Upper lobe of left lung (tissue), 6 donors: ENCODE results near the gene NMBR. TPM values are rescaled to one million over a fixed set of nuclear protein-coding genes. Genes with fewer than 3 reads are reported as not detected.
"Not testable (repeated sequence)": the region's sequence is repeated elsewhere in the genome, so short reads cannot be mapped to it uniquely, and the experiment has no call there.

Experiments used
- ATAC-seq, 2 donors: fragments of 200-7000 bp; cut with Tn5 transposase; one replicate each; pipeline ENCODE4 v1.9.1; 2022; ENCODE audit warnings: mild to moderate bottlenecking in 2 of 2, moderate library complexity in 2 of 2; ENCODE audit not compliant: low FRiP score in 2 of 2
- DNase-seq, 2 donors: peaks; one replicate each; pipeline ENCODE4 v3.0.0-alpha.2; 2019 to 2020
- H3K27ac ChIP-seq, 4 donors: fragments of 200-600 bp; sonication (generic); one replicate each; pipeline ENCODE4 v1.5.1; 2016 to 2019
- H3K27me3 ChIP-seq, 4 donors: fragments of 200-600 bp; sonication (generic); one replicate each; pipeline ENCODE4 v1.5.1; 2017 to 2019
- H3K36me3 ChIP-seq, 4 donors: fragments of 200-600 bp; sonication (generic); one replicate each; pipeline ENCODE4 v1.5.1; 2016 to 2019
- H3K4me1 ChIP-seq, 4 donors: fragments of 200-600 bp; sonication (generic); one replicate each; pipeline ENCODE4 v1.5.1; 2018 to 2019
- H3K4me3 ChIP-seq, 4 donors: fragments of 200-600 bp; sonication (generic); one replicate each; pipeline ENCODE4 v1.5.1; 2017 to 2019; ENCODE audit warnings: mild to moderate bottlenecking in 2 of 4, moderate library complexity in 1 of 4
- H3K9me3 ChIP-seq, 4 donors: fragments of 200-600 bp; sonication (generic); one replicate each; pipeline ENCODE4 v1.5.1; 2018 to 2019
- EP300 ChIP-seq, 4 donors: sonication (generic); formaldehyde crosslinking; IDR thresholded peaks; one replicate each; pipeline ENCODE4 v1.5.1; 2017; ENCODE audit warnings: antibody characterized with exemption in 4 of 4, control low read depth in 2 of 4
- POLR2A ChIP-seq, 4 donors: fragments of 450-650 bp; IDR thresholded peaks; one replicate each; pipeline ENCODE4 v1.5.1; 2016 to 2017; ENCODE audit warnings: antibody characterized with exemption in 4 of 4, mild to moderate bottlenecking in 2 of 4
- POLR2AphosphoS5 ChIP-seq, 2 donors: sonication (generic); formaldehyde crosslinking; IDR thresholded peaks; one replicate each; pipeline ENCODE4 v1.5.1; 2017; ENCODE audit warnings: antibody characterized with exemption in 2 of 2
- WGBS, 2 donors: methylation state at CpG; one replicate each; pipeline ENCODE4 v1.1.5; 2017 to 2018; 5-methylcytosine and 5-hydroxymethylcytosine counted together
- total RNA-seq, 6 donors: library from RNA; depleted of rRNA in 4 of 6; stranded (reverse); fragments of >200 nt in 4 of 6; gene quantifications; one replicate each; pipeline versions ENCODE4 v1.1.0 to v1.2.1, GENCODE V29; 2016 to 2021
- TF ChIP-seq, protein P1 (sequence below), 6 experiments: fragments of 450-650 bp in 4 of 6; fragments of 200-600 bp in 2 of 6; sonication (generic) in 2 of 6; IDR thresholded peaks; one replicate each; pipeline ENCODE4 v1.5.1; 2016 to 2019; ENCODE audit warnings: antibody characterized with exemption in 6 of 6
- donor health status: DM: no; HTN: no; CAD: no; lungs with moderate emphysema.
- donor health status: DM: no; HTN: yes; CAD: no; lungs with severe emphysema.

NMBR gene
- total RNA-seq, 6 donors from 2014 or later: not detected

DNA sequence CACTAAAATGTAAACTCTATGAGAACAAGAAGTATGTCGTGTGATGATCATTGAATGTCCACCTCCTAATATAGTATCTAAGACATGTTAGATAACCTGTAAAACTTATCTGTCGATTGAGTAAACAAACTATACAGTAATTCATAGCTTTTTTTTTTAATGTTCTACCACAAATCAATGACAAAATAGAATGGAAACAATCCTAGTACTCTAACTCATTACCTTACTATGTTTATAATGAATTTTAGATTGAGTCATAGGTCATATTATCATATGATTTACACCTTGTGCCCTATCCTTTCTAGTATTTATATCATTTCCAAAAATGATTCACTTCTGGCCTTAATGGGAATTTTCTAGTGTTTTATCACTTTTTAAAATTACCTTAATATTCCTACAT lies 6.3 kb upstream of the NMBR start:
- 40 to 85% methylated on average over 2 of the region's 2 CpGs for WGBS, 2 donors
- ATAC-seq (no peak), DNase-seq (no peak)
- peaks cover 15 to 24% (median 19%) of the 10 kb centered on the region in 4 donors for H3K4me1 ChIP-seq
- TF ChIP-seq POLR2AphosphoS5 (IDR thresholded peaks at IDR 0.05) (no peak), POLR2A (IDR thresholded peaks at IDR 0.05) (no peak), EP300 (IDR thresholded peaks at IDR 0.05) (no peak)
- TF ChIP-seq, protein P1, sequence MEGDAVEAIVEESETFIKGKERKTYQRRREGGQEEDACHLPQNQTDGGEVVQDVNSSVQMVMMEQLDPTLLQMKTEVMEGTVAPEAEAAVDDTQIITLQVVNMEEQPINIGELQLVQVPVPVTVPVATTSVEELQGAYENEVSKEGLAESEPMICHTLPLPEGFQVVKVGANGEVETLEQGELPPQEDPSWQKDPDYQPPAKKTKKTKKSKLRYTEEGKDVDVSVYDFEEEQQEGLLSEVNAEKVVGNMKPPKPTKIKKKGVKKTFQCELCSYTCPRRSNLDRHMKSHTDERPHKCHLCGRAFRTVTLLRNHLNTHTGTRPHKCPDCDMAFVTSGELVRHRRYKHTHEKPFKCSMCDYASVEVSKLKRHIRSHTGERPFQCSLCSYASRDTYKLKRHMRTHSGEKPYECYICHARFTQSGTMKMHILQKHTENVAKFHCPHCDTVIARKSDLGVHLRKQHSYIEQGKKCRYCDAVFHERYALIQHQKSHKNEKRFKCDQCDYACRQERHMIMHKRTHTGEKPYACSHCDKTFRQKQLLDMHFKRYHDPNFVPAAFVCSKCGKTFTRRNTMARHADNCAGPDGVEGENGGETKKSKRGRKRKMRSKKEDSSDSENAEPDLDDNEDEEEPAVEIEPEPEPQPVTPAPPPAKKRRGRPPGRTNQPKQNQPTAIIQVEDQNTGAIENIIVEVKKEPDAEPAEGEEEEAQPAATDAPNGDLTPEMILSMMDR (IDR thresholded peaks at IDR 0.05): no peak
- no peak overlapping the region for H3K4me3 ChIP-seq
- H3K27me3 ChIP-seq: no peaks in the 10 kb centered on the region
- no peak overlapping the region for H3K27ac ChIP-seq
- H3K36me3 ChIP-seq: peaks cover 0 to 8% (median 0%) of the 10 kb centered on the region in 4 donors
- no peaks in the 10 kb centered on the region for H3K9me3 ChIP-seq

- Histone ChIP-seq H3K27ac (no peak overlapping the region), H3K27me3 (no peaks in the 10 kb centered on the region), H3K4me3 (no peak overlapping the region), H3K36me3 (peaks cover 0 to 8% (median 0%) of the 10 kb centered on the region in 4 donors), H3K4me1 (peaks cover 19 to 28% (median 23%) of the 10 kb centered on the region in 4 donors), H3K9me3 (no peaks in the 10 kb centered on the region)
- ATAC-seq (no peak), DNase-seq (no peak)
- no peak for TF ChIP-seq POLR2AphosphoS5 (IDR thresholded peaks at IDR 0.05)
- TF ChIP-seq, protein P1 (IDR thresholded peaks at IDR 0.05): no peak
- no peak for TF ChIP-seq POLR2A (IDR thresholded peaks at IDR 0.05)
- no peak for TF ChIP-seq EP300 (IDR thresholded peaks at IDR 0.05)
Observed at GRCh38 chr6:142152746-142153145, 5.8 kb upstream of the NMBR start.

DNA sequence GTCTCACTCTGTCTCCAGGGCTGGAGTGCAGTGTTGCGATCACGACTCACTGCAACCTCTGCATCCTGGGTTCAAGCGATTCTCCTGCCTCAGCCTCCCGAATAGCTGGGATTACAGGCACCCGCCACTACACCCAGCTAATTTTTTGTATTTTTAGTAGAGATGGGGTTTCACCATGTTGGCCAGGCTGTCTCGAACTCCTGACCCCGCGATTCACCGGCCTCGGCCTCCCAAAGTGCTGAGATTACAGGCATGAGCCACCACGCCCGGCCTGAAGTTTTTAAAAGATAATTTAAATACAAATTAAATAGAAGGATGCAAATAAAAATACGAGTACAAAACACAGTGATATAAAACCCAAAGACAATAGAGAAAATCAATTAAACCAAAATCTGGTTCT lies 5.4 kb downstream of the NMBR start:
- WGBS, 2 donors: 92 to 95% methylated on average over 13 of the region's 13 CpGs
- not testable (repeated sequence) for H3K27me3 ChIP-seq, H3K9me3 ChIP-seq, H3K4me1 ChIP-seq, H3K36me3 ChIP-seq, H3K27ac ChIP-seq, ATAC-seq, DNase-seq, H3K4me3 ChIP-seq

DNA sequence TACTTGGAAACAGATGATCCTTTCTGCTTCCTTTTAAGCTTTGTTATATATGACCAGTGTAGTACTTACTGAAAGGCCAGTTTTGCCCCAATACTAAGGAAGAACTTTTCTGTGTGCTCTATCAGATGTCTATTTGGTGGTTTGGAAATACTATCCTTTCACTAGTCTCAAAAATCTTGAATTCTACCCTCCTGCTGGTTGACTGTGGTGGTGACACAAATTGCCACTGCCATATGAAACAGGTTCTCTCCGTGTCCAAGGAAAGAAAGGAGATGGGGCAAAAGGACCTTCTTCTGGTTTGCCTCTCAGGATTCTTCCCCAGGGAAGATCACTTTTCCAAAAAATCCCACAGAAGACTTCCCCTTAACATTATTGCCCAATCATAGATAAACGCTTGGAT lies 8.0 kb downstream of the NMBR start:
- Histone ChIP-seq H3K4me3 (no peak overlapping the region), H3K36me3 (no peaks in the 10 kb centered on the region), H3K27me3 (no peaks in the 10 kb centered on the region), H3K4me1 (no peaks in the 10 kb centered on the region), H3K9me3 (no peaks in the 10 kb centered on the region), H3K27ac (no peak overlapping the region)
- ATAC-seq (no peak), DNase-seq (no peak)
- 46 to 48% methylated on average over 2 of the region's 2 CpGs for WGBS, 2 donors
- TF ChIP-seq POLR2AphosphoS5 (IDR thresholded peaks at IDR 0.05) (no peak), POLR2A (IDR thresholded peaks at IDR 0.05) (no peak), EP300 (IDR thresholded peaks at IDR 0.05) (no peak)
- TF ChIP-seq, protein P1 (IDR thresholded peaks at IDR 0.05): no peak

DNA sequence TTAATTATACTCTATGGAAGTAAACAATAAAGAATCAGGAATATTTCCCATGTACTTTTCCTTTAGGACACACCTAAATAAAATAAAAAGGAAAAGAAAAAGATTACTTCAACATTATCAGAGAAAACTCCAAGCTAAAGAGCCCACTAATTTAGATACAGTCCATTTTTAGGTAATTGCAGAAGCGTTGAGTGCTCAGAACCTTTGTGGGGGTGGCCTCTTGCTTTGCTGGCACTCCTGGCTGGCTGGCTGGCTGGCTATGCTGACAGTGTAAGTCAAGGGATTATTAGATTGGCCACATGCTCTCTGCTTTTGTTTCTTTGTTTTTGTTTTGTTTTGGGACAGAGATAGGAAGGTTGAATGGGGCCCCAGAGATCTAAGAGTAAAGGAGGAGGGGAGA lies 14.3 kb downstream of the NMBR start, which contains the start of gene GJE1:
Gene GJE1, plus strand, starts transcription at position 301 of the 400 bp plus-strand sequence. CDS start 234 bp downstream, outside the sequence.
- no peak within 1 kb of the TSS for H3K4me3 ChIP-seq
- DNase-seq (no peak), ATAC-seq (no peak)
- 48 to 70% methylated on average over 1 of the region's 1 CpG for WGBS, 2 donors
- H3K27ac ChIP-seq: no peak within 1 kb of the TSS
- no peaks in the 10 kb centered on the region for H3K27me3 ChIP-seq
- H3K36me3 ChIP-seq: no peaks in the 10 kb centered on the region
- no peaks in the 10 kb centered on the region for H3K4me1 ChIP-seq
- peaks cover 0 to 4% (median 2%) of the 10 kb centered on the region in 4 donors for H3K9me3 ChIP-seq
- TF ChIP-seq EP300 (IDR thresholded peaks at IDR 0.05): no peak
- no peak for TF ChIP-seq POLR2A (IDR thresholded peaks at IDR 0.05)
- TF ChIP-seq, protein P1 (IDR thresholded peaks at IDR 0.05): no peak
- TF ChIP-seq POLR2AphosphoS5 (IDR thresholded peaks at IDR 0.05): no peak
